Measurements from ENCODE around the gene KMT5B.
"Not testable (repeated sequence)": the region's sequence is repeated elsewhere in the genome, so short reads cannot be mapped to it uniquely, and the experiment has no call there.

Gene KMT5B

DNA sequence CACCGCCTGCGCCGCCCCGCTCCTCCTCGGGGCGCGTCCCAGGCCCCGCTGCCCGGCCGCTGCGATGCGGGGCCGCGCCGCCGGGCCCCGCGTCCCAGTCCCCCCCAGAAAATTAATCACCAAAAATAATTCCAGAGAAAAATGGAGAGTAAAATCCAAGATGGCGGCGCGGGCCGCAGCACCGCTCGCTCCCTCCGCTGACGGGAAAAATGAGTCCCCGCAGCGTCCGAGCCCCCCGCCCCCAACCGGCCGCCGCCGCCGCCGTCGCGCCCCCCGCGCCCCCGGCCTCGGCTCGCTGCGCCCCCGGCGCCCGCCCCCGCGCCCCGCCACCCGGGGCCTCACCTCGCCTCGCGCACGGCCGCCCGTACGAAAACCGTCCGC lies at the start of gene KMT5B:
KMT5B (minus strand) TSS at position 162 of the 381 bp plus-strand sequence. CDS start 23,220 bp downstream, outside the sequence.
- DNase-seq, result no peak

DNA sequence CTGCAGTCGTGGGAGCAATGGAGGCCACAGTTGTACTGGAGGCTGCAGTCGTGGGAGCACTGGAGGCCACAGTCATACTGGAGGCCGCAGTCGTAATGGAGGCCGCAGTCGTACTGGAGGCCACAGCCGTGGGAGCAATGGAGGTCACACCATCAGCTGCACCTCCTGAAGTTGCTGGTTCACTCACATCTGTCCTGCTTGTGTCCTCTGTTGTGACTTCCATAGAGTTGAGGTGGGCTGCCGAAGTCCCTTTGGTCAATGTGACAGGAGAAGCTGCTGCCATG lies 49.4 kb upstream of the KMT5B start:
- DNase-seq, result no peak

DNA sequence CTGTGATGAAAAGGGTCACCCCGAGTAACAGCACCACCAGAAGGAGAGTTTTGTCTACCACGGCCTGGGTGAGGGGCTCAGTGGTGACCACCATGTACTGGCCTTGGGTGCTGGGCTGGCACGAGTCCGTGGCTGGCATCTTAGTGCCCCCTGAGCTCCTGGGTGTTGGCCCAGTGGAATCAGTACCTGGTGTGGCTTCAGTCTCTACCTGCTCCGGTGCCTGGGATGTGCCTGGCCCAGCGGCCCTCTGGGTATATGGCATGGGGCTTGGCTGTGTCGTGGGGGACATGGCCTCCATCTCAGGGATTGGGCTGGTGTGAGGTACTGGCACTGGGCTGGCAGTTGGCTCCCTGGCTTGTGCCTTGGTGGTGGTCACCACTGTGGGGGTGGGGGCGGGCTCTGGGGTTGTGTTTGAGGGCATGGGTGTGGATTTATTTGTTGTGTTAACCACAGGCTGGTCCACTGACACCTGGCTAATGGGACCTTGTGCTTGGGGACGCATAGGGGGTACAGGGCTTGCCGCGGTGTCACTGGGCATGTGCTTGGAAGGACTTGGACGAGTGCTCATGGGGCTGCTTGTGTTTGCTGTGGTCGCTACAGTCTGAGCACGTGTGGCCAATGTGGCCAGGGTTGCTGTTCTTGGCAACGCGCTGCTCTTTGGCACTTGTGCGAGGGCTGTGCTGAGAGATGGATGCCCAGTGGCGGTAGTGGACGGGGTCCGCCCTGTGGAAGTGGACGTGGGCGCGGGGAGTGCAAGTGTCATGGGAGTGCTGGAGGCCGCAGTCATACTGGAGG lies 48.9 kb upstream of the KMT5B start:
- DNase-seq, result no peak

DNA sequence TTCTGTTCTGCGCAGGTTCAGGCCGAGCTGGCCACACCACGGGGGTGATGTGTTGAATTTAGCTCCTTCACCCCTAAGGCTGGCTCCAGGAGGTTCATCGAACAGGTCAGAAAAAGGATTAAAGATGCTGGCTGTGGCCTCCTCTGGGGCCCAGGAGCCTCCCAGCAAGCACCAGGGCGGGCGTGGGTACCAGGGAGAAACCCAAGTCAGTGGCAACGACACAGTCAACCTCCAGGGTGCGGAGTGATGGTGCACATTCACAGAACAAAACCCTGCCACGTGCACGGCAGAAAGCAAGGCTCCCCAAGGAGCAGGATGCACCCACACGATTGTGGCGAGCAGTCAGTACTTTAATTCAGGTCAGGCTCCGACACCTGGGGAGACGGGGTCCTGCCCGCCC lies 47.9 kb upstream of the KMT5B start:
- no peak for DNase-seq

DNA sequence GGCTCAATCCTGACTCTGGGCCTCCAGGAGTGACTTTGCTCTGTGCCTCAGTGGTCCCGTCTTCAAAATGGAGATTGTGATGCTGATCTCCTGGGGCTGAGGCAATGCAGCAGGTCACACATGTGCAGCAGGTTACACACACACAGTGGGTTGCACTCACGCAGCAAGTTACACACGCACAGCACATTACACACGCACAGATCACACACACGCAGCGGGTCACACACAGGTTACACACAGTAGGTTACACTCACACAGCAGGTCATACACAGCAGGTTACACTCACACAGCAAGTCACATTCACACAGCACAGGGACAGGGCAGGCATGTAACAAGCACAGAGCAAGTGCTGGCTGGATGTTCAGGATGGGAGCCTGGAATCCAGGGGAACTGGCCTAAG lies 47.4 kb upstream of the KMT5B start:
- DNase-seq, result no peak

DNA sequence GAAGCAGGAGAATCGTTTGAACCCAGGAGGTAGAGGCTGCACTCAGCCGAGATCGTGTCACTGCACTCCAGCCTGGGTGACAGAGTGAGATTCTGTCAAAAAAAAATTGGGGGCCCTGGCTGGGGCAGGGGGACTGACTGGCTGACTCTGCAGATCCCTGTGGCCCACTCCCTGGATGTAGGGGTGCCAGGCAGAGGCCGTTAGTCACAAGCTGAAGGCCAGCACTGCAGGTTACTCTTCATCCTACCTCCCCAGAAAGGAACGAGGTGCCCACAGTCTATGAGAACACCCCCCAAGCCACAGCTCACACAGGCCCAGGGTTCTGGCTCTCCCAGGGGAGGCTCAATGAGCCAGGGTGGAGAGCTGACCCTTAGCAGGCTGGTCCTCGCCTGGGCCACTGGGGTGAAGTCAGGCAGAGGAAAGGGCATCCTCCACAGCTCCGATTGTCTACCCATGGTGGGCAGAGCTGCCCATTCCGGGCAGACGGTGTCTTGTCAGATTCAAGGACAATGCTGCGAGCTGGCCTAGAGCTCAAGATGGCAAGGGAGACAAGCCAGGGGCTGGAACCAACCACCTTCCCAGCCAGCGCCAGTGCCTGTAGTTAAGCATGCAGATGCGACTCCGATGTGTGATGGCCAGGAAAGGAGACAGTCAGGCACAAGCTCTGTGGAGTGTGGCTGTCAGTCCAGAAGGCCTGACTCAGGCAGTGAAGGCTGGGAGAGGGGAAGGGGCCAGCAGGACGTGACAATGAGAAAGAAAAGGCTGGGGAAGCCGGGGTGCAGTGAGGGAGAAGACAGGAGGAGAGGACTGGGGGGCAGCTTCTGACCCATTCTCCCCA lies 46.2 kb upstream of the KMT5B start:
- DNase-seq, result no peak

DNA sequence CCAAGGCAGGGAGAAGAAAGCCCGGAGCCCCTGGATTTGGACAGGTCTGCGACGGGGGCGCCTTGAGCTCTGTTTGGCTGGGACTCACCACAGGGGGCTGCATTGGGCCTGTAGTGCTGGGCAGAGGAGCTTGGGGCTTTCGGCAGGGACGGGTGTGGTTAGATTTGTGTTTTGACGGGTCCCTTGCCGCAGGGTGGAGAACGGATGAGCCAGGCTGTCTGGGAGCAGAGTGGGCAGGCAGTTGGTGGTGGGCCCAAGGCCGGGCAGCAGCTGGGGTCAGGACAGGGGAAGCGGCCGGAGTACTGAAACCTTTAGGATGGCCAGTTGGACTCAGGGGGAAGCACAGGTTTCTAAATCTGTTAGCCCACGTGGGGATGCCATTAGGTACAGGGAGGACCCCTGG lies 45.3 kb upstream of the KMT5B start:
- DNase-seq, result no peak

DNA sequence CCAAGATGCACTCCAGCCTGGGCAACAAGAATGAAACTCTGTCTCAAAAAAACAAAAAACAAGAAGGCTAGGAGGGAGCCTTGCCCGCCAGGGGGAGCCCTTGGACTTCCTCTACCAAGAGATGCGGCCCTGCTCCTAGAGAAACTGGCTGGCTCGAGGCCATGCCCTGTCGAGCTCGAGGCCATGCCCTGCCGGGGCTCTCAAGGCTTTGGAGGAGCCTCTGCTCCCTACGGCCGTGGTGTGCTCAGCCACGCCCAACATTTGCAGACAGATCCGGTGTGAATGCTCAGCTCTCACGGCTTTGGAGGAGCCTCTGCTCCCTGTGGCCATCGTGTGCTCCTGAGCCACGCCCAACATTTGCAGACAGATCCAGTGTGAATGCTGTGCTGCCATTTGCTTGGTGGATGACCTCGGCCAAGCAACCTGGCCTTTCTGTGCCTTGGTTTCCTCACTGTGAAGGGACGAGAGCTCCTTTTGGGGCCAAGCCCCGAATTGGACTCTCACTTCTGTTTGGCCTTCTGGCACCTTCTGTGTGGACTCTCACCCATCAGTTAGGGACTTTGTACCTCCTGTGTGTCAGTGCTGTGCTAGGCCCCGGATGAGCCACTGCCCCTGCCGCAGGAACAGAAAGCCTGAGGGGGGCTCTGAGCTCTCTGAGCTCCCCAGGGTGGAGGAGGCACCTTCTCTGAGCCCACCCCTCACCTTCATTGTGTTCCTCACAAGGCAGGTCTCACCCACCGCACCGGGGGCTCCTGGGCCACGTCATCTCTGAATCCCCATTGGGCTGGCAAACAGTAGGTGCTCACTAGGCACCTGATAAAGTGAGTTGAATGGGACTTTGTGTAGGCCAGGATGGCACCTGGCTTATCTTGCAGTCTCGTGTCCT lies 44.6 kb upstream of the KMT5B start:
- DNase-seq, result peak; percentile 88

DNA sequence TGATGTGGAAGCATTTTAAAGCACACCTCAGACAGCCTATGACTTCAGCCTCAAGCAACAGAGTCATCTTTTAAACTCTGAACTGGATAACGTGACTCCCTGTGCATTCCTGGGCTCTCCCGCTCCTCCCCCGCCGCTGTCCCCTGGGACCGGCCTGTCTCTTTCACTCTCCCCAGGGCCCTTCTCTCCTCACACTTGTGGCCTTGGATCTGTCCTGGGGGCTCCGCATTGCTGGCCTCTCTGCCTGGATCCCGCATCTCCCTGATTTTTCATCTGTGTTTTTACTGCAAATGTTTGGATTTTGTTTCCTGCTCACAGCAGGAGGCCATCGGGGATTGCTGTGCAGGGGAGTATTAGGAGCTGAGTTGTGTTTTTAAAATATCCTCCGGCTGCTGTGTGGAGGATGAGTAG lies 43.2 kb upstream of the KMT5B start:
- DNase-seq, result no peak

DNA sequence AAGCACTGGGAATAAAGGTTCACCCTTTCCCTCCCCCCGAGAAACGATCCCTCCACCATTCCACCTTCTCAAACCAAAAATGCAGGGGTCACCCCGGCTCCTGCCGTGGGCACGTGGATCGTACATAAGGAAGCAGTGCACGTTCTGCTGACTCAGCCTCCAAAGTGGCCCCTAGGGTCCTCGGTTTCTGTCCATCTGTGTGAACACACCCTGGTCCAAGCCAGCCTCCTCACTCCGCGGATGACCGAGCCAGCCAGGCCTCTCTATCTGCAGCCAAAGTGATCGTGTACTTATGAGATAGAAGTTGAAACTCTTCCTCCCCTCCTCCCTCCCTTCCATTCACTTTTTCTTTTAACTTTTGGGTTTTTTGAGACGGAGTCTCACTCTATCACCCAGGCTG lies 42.4 kb upstream of the KMT5B start:
- DNase-seq, result no peak

DNA sequence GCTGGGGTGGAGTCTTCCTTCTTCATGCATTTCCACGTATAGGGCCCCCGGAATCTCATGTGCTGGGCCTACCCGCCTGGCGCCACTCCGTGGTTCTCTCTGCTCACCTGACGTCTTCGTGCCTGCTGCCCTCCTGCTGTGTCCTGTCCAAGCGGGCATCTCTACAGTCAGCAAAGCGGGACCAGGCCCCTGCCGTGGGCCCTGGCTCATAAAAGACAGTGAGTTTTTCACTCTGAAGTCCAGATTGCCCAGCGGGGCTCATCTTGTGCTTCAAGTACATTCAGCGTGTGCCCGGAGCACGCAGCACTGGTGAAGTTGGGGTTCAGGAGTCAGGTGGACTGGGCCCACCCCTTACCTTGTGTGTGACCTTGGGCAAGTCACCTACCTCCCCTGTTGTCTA lies 41.3 kb upstream of the KMT5B start:
- no peak for DNase-seq

DNA sequence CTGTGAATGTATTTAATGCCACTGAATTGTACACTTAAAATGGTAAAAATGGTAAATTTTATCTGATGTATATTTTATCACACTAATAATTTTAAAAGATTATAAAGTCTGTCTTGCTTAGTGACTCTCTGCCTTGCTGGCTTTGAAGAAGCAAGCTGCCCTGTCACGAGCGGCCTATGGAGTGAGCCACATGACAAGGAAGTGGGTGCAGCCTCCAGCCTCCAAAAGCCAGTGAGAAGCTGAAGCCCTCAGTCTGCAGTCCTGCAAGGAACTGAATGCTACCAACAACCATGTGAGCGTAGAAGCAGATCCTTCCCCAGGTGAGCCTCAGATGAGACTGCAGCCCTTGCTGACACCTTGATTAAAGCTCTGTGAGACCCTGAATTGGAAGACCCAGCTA lies 38.7 kb upstream of the KMT5B start:
- no peak for DNase-seq

DNA sequence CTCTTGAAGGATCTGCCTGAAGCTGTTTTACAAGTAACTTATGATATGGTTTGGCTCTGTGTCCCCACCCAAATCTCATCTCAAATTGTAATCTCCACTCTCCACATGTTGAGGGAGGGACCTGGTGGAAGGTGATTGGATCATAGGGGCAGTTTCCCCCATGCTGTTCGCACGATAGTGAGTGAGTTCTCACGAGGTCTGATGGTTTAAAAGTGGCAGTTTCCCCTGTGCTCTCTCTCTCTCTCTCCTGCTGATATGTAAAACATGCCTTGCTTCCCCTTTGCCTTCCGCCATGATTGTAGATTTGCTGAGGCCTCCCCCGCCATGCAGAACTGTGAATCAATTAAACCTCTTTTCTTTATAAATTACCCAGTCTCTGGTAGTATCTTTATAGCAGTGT lies 31.8 kb upstream of the KMT5B start:
- DNase-seq, result not testable (repeated sequence)

DNA sequence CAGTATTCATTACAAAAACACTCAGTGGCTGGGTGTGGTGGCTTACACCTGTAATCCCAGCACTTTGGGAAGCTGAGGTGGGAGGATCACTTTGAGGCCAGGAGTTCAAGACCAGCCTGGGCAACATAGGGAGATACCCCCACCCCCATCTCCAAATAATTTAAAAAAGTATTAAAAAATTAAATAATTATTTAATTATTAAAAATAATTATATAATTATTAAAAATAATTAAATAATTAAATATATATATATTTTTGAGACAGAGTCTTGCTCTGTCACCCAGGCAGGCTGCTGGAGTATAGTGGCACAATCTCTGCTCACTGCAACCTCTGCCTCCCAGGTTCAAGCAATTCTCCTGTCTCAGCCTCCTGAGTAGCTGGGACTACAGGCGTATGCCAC lies 30.8 kb upstream of the KMT5B start:
- not testable (repeated sequence) for DNase-seq

DNA sequence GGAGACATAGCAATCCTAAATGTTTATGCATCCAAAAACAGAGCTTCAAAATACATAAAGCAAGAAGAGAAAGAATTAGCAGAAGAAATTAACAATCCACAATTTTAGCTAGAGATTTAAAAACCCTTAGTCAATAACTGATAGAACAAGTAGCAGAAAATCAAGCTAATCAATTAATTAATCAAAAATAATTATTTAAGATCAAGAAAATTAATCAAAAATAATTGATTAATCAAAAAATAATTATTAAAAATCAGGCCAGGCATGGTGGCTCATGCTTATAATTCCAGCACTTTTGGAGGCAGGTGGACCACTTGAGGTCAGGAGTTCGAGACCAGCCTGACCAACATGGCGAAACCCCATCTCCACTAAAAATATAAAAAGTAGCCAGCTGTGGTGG lies 29.5 kb upstream of the KMT5B start:
- DNase-seq, result no peak

DNA sequence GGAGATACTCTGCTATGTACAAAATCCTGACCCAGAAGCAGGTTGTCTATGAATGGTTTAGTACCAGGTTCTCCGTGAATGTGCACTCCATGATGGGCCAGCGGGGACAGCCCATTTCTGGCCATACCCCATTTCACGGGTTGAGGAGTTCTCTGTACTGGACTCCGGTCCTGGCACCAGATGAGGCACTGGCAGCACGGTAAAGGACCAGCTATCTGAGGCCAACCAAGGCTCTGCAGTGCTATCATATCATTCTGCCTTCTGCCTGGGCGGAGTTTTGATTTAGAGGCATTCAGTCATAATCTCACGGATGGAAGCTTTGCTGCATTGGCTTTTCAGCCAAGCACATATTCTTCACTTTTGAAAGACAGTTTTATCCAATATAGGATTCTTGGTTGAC lies 18.5 kb upstream of the KMT5B start:
- no peak for DNase-seq

DNA sequence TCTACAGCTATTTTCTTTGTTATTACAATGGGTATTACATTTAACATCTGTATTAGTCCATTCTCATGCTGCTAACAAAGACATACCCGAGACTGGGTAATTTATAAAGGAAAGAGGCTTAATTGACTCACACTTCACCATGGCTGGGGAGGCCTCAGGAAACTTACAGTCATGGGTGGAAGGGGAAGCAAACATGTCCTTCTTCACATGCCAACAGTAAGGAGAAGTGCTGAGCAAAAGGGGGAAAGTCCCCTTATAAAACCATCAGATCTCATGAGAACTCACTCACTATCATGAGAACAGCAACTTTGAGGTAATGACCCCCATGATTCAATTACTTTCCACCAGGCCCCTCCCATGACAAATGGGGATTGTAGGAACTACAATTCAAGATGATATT lies 16.5 kb upstream of the KMT5B start:
- no peak for DNase-seq

DNA sequence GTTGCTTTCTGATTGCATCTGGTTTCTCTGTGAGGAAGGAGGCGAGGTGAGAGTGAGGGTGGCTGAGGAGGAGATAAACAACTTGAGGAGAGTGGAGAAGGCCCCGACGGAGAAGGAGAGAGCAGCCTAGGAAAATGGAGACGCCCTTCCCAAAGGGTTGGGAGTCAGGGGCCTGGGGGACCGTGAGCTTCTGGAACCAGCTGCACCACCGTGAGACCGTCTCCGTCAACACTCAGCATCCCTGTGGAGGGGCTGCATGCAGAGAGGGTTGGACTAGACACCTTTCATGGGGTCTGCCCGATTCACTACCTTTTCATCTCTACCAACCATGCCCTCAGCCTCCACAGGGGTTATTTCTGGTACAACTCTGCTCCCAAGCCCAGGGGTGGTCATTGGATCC lies 13.3 kb upstream of the KMT5B start:
- DNase-seq, result no peak

DNA sequence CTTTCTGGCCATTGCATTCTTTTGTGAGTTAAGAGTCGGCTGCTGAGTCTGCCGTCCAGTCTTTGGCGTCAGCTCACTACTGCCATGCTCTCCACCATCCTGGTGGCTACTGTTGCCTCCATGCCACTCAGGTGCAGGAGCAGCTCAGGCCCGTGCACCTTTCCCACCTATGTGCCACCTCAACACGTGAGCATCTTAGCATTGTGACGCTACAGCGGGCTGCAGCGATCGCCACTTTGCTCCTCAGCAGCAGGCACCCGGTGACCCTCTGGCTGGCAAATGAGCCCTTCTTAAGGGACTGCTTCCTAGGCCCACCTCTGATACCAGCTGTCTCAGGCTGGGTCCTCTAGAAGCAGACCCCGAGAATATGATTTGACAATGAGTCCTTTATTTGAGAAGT lies 11.5 kb upstream of the KMT5B start:
- DNase-seq, result no peak

DNA sequence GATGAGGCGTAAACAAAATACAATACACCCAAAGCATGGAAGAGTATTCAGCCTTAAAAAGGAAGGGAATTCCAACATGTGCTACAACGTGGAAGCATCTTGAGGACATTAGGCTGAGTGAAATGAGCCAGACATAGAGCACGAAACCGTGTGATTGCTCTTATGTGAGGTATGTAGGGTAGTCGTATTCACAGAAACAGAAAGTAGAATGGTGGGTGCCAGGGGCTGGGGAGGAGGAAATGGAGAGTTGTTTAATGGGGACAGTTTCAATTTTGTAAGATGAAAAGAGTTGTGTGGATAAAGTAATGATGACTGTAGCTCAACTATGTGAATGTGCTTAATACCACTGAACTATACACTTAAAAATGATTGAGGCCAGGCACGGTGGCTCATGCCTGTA lies 10.2 kb upstream of the KMT5B start:
- DNase-seq, result no peak

DNA sequence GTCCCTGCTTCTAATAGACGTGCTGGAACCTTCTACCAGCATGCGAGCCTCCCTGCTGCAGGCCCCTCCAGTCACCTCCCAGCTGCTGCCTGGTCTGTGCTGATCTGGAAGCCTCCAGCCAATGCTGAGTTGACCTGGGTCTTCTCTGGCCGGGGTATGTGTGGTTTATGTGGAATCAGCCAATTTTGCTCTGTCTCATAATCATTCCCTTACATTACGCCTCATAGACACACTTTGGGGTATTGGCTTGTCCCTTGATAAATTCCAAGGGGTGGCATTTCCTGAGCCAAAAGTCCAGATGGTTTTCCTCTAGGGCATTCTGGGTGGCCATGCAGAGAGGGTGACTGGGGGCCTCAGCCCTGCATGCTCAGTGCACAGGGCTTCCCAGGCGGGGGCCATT lies 8.3 kb upstream of the KMT5B start:
- DNase-seq, result no peak

DNA sequence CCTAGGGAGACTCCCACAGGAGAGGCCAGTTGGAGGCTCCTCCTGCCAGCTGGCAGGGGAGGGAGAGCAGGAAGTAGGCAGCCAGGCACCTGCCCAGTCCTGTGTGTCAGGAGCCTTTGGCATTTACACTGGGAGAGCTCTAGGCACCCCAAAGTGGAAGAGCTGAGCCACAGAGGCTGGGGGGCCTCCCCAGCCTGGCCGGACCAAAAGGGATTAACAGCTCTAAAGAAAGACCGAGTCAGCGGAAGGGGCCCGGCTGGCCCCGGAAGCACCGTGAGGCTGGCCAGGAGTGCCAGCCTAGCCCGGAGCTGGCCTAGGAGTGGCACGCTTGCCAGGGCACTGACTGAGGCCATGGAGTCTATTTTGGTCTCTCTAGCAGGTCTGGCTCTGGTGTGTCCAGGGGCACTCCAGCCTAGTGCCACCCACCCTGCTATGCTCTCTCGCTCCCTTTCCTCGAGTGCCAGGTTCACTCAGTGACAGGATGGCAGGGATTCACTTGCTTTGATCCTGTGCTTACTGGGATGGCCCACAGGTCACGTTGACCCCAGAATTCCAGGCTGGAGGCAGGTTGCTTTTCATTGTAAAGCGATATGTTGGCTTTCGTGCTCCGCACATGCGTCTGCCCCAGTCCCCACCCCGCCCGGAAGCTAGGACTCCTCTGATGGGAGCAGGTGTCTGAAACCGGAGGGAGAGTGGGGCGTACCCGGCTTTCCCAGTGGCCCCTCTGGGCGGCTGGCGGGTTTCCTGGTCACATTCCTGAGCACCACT lies 3.3 kb upstream of the KMT5B start:
- DNase-seq, result no peak

Measured in NCI-H774 (cell line).